Keratinocyte (primary cell): ENCODE measurements around the gene RNASEH2B.

Experiments used
- CTCF ChIP-seq, 3 experiments: IDR thresholded peaks in 1 of 3; conservative IDR thresholded peaks in 1 of 3; optimal IDR thresholded peaks in 1 of 3; 2 replicates in 2 of 3; 3 replicates in 1 of 3; pipeline versions ENCODE3 to v1.5.1; 2011; ENCODE audit warnings: low read length in 3 of 3, mild to moderate bottlenecking in 3 of 3, moderate library complexity in 2 of 3, control low read depth in 1 of 3, inconsistent platforms in 1 of 3; ENCODE audit not compliant: insufficient read depth in 2 of 3; ENCODE audit errors: extremely low read depth in 1 of 3
- EZH2 ChIP-seq: IDR thresholded peaks from one replicate; pipeline ENCODE4 v1.6.1; 2012; ENCODE audit warnings: inconsistent platforms, mild to moderate bottlenecking, low read length, moderate library complexity

GRCh38 chr13:50916701-50917184 is 7.2 kb downstream of the RNASEH2B start:
- TF ChIP-seq CTCF (optimal IDR thresholded peaks at IDR 0.05 in 1 of 3, IDR thresholded peaks at IDR 0.05 in 1 of 3, conservative IDR thresholded peaks at IDR 0.05 in 1 of 3; ENCODE audit: extremely low read depth in 1 of 3, insufficient read depth in 2 of 3, low read length in 3 of 3) (no peak), EZH2 (no peak)
